Measurements from ENCODE around the gene ANO6. TPM values are rescaled to one million over a fixed set of nuclear protein-coding genes. Genes with fewer than 3 reads are reported as not detected.
A peak's percentile ranks its signal among the peaks of the same experiment; 100 is the strongest.
"Not testable (repeated sequence)": the region's sequence is repeated elsewhere in the genome, so short reads cannot be mapped to it uniquely, and the experiment has no call there.

Gene ANO6
- total RNA-seq, 1 donor from 2014 or later, result 24.1 TPM

GRCh38 chr12:45235087-45236025 is 19.5 kb downstream of the ANO6 start:
- H3K9me3 Mint-ChIP-seq, result peaks cover 3% of the 10 kb centered on the region
- no peaks in the 10 kb centered on the region for H3K27me3 Mint-ChIP-seq
- H3K4me3 Mint-ChIP-seq, result peak overlapping the region; percentile 2
- peaks cover 46% of the 10 kb centered on the region for H3K4me1 Mint-ChIP-seq
- DNase-seq, result no peak
- peak overlapping the region; percentile 69 for H3K27ac Mint-ChIP-seq
- intact Hi-C loops (cut with micrococcal nuclease), result no loop called here
- H3K36me3 Mint-ChIP-seq (ENCODE audit: low read depth), result peaks cover 14% of the 10 kb centered on the region

DNA sequence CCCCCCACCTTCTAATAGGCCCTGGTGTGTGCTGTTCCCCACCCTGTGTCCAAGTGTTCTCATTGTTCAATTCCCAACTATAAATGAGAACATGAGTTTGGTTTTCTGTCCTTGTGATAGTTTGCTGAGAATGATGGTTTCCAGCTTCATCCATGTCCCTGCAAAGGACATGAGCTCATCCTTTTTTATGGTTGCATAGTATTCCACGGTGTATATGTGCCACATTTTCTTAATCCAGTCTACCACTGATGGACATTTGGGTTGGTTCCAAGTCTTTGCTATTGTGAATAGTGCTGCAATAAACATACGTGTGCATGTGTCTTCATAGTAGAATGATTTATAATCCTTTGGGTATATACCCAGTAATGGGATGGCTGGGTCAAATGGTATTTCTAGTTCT is 20.5 kb downstream of the ANO6 start:
- intact Hi-C loops (cut with micrococcal nuclease); H3K4me3 Mint-ChIP-seq; H3K27ac Mint-ChIP-seq; H3K27me3 Mint-ChIP-seq; H3K9me3 Mint-ChIP-seq; DNase-seq: not testable (repeated sequence)
- H3K36me3 Mint-ChIP-seq (ENCODE audit: low read depth), result peaks cover 14% of the 10 kb centered on the region
- peaks cover 47% of the 10 kb centered on the region for H3K4me1 Mint-ChIP-seq

GRCh38 chr12:45242180-45242579 is 26.3 kb downstream of the ANO6 start:
- Mint-ChIP-seq H3K4me1 (peaks cover 17% of the 10 kb centered on the region), H3K36me3 (ENCODE audit: low read depth) (peaks cover 11% of the 10 kb centered on the region)
- intact Hi-C loops (cut with micrococcal nuclease), result no loop called here

GRCh38 chr12:45243963-45244362 is 28.1 kb downstream of the ANO6 start:
- H3K4me1 Mint-ChIP-seq, result peaks cover 20% of the 10 kb centered on the region
- H3K36me3 Mint-ChIP-seq (ENCODE audit: low read depth), result peaks cover 7% of the 10 kb centered on the region
- no peak overlapping the region for H3K4me3 Mint-ChIP-seq
- intact Hi-C loops (cut with micrococcal nuclease), result no loop called here
- no peak overlapping the region for H3K27ac Mint-ChIP-seq
- peaks cover 3% of the 10 kb centered on the region for H3K9me3 Mint-ChIP-seq
- no peaks in the 10 kb centered on the region for H3K27me3 Mint-ChIP-seq
- no peak for DNase-seq

More at GRCh38 chr12:45242180-45242579, 26.3 kb downstream of the ANO6 start:
- no peak overlapping the region for H3K4me3 Mint-ChIP-seq
- no peak overlapping the region for H3K27ac Mint-ChIP-seq
- H3K9me3 Mint-ChIP-seq, result peaks cover 3% of the 10 kb centered on the region
- no peaks in the 10 kb centered on the region for H3K27me3 Mint-ChIP-seq
- no peak for DNase-seq

GRCh38 chr12:45244561-45245343 is 28.9 kb downstream of the ANO6 start:
- Mint-ChIP-seq H3K27ac (no peak overlapping the region), H3K36me3 (ENCODE audit: low read depth) (peaks cover 7% of the 10 kb centered on the region), H3K27me3 (no peaks in the 10 kb centered on the region), H3K4me3 (peak overlapping the region; percentile 50), H3K4me1 (peaks cover 15% of the 10 kb centered on the region), H3K9me3 (no peaks in the 10 kb centered on the region)
- intact Hi-C loops (cut with micrococcal nuclease), result no loop called here
- DNase-seq, result peak; percentile 67

DNA sequence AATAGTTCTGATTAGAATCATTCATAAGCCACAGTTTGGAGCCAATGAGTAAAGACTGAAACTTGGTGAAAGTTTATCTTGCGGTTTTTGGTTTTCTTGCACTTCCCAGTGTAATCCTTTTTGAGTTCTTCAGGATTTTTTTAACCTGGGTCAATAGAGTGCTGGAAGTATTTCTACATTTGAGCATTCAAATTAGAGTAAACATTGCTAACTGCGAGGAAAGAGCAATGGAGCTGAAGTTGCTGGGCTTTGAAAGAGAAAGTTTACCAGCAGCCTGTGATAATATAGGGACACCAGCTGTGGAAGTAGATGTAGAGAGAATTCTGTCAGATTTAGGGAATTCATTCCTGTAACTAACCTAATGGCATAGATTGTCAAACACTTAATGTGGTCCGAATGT is 30.3 kb downstream of the ANO6 start:
- H3K4me3 Mint-ChIP-seq, result no peak overlapping the region
- H3K27me3 Mint-ChIP-seq, result no peaks in the 10 kb centered on the region
- no peak for DNase-seq
- intact Hi-C loops (cut with micrococcal nuclease), result no loop called here
- no peaks in the 10 kb centered on the region for H3K9me3 Mint-ChIP-seq
- no peak overlapping the region for H3K27ac Mint-ChIP-seq
- H3K4me1 Mint-ChIP-seq, result peaks cover 12% of the 10 kb centered on the region
- peaks cover 7% of the 10 kb centered on the region for H3K36me3 Mint-ChIP-seq (ENCODE audit: low read depth)

DNA sequence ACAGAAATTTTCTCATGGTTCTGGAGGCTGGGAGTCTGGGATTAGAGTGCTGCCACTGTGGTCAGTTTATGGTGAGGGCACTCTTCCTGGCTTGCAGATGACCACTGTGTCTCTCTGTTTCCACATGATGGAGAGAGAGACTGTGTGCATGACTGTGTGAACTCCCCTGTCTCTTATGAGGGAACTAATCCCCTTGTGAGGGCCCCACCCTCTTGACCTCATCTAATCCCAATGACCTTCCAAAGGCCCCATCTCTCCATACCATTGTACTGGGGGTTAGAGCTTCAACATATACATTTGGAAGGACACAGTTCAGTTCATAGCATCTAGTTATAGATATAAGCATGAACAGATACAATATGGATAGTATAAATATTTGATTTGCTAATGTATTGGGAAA is 31.7 kb downstream of the ANO6 start:
- Mint-ChIP-seq H3K27me3 (no peaks in the 10 kb centered on the region), H3K4me3 (no peak overlapping the region), H3K36me3 (ENCODE audit: low read depth) (peaks cover 5% of the 10 kb centered on the region), H3K27ac (no peak overlapping the region), H3K4me1 (peaks cover 11% of the 10 kb centered on the region), H3K9me3 (no peaks in the 10 kb centered on the region)
- no peak for DNase-seq
- intact Hi-C loops (cut with micrococcal nuclease), result no loop called here

- H3K36me3 Mint-ChIP-seq (ENCODE audit: low read depth), result peaks cover 5% of the 10 kb centered on the region
- peaks cover 11% of the 10 kb centered on the region for H3K4me1 Mint-ChIP-seq
- intact Hi-C loops (cut with micrococcal nuclease), result no loop called here
- H3K4me3 Mint-ChIP-seq, result no peak overlapping the region
- no peak overlapping the region for H3K27ac Mint-ChIP-seq
- H3K27me3 Mint-ChIP-seq, result no peaks in the 10 kb centered on the region
- DNase-seq, result no peak
- H3K9me3 Mint-ChIP-seq, result no peaks in the 10 kb centered on the region
These were observed 32.2 kb downstream of the ANO6 start for GRCh38 chr12:45248095-45248494.

GRCh38 chr12:45254254-45254653 is 38.4 kb downstream of the ANO6 start:
- intact Hi-C loops (cut with micrococcal nuclease), result no loop called here
- Mint-ChIP-seq H3K4me1 (peaks cover 8% of the 10 kb centered on the region), H3K36me3 (ENCODE audit: low read depth) (peaks cover 2% of the 10 kb centered on the region), H3K27ac (no peak overlapping the region), H3K4me3 (no peak overlapping the region), H3K27me3 (no peaks in the 10 kb centered on the region), H3K9me3 (no peaks in the 10 kb centered on the region)
- no peak for DNase-seq

GRCh38 chr12:45256721-45257120 is 40.8 kb downstream of the ANO6 start:
- no peak overlapping the region for H3K4me3 Mint-ChIP-seq
- DNase-seq, result no peak
- H3K4me1 Mint-ChIP-seq, result peaks cover 14% of the 10 kb centered on the region
- H3K27ac Mint-ChIP-seq, result no peak overlapping the region
- no peaks in the 10 kb centered on the region for H3K27me3 Mint-ChIP-seq
- H3K9me3 Mint-ChIP-seq, result no peaks in the 10 kb centered on the region
- H3K36me3 Mint-ChIP-seq (ENCODE audit: low read depth), result peaks cover 4% of the 10 kb centered on the region
- intact Hi-C loops (cut with micrococcal nuclease), result no loop called here

DNA sequence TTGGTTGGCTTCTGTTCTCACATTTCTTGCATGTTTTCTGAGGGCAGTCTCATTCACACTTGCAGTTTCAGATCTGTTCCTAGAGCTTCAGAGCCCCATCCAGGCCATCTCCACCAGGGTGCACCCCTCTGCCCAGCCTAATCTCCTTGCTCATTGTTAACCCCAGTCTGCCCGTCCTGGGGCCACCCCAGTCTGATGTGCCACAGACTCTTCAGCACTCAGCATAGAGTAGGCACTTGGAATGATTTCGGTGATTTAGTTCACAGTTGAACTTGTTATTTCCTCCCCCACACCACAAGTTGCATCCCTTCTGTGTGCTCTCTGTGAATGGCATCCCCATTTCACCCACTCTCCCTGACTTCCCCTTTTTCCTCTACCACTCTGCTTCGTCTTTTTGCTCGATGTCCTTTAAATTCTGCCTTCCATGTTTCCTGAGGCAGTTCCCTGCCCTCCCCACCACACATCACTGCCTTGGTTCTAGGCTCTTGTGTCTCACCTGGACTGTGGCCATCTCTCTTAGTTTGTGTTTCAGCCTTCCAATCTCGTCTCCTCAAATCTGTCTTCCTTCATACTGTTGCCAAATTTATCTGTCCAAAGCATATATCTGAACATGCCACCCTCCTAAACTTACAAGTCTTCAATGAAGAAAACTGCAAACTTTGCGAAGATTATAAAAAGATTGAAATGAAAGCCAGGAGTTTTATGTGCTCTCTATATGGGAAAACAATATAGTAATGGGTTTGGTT is 41.5 kb downstream of the ANO6 start:
- Mint-ChIP-seq H3K27ac (no peak overlapping the region), H3K9me3 (no peaks in the 10 kb centered on the region), H3K27me3 (no peaks in the 10 kb centered on the region), H3K4me1 (peaks cover 14% of the 10 kb centered on the region), H3K4me3 (no peak overlapping the region), H3K36me3 (ENCODE audit: low read depth) (peaks cover 4% of the 10 kb centered on the region)
- intact Hi-C loops (cut with micrococcal nuclease), result no loop called here
- DNase-seq, result no peak

DNA sequence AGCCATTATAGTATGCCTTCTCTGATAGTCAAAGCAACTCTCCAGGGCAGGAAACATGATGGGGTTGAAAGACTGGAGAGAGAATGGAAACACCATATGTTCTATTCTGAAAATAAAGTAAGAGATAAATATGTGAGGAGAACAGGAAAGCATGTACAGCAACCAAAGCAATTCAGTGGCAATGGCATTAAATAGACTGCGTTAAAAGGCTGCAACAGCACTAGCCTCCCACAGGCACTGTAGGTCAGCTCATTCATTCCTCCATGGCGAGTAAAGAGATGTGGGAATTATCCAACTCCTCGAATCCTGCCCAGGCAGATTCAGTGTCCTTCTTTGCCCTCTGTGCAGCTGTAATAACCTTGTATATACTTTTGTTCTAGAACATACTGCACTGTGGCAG is 43.8 kb downstream of the ANO6 start:
- Mint-ChIP-seq H3K27ac (no peak overlapping the region), H3K4me3 (no peak overlapping the region)

GRCh38 chr12:45260104-45260815 is 44.4 kb downstream of the ANO6 start:
- Mint-ChIP-seq H3K9me3 (no peaks in the 10 kb centered on the region), H3K4me3 (no peak overlapping the region), H3K36me3 (ENCODE audit: low read depth) (peaks cover 4% of the 10 kb centered on the region), H3K4me1 (peaks cover 14% of the 10 kb centered on the region), H3K27ac (no peak overlapping the region), H3K27me3 (no peaks in the 10 kb centered on the region)
- intact Hi-C loops (cut with micrococcal nuclease), result no loop called here
- no peak for DNase-seq

More for the DNA sequence above, 43.8 kb downstream of the ANO6 start:
- peaks cover 4% of the 10 kb centered on the region for H3K36me3 Mint-ChIP-seq (ENCODE audit: low read depth)
- DNase-seq, result no peak
- intact Hi-C loops (cut with micrococcal nuclease), result no loop called here
- H3K9me3 Mint-ChIP-seq, result no peaks in the 10 kb centered on the region
- no peaks in the 10 kb centered on the region for H3K27me3 Mint-ChIP-seq
- peaks cover 14% of the 10 kb centered on the region for H3K4me1 Mint-ChIP-seq

Data from activated CD4-positive, alpha-beta T cell treated with anti-CD3 and anti-CD28 coated beads, Interleukin-2, amount 10 ng/mL, durations not matched to agents 24 days and 14 days (primary cell).